Measurements from ENCODE around the gene CD58.

DNA sequence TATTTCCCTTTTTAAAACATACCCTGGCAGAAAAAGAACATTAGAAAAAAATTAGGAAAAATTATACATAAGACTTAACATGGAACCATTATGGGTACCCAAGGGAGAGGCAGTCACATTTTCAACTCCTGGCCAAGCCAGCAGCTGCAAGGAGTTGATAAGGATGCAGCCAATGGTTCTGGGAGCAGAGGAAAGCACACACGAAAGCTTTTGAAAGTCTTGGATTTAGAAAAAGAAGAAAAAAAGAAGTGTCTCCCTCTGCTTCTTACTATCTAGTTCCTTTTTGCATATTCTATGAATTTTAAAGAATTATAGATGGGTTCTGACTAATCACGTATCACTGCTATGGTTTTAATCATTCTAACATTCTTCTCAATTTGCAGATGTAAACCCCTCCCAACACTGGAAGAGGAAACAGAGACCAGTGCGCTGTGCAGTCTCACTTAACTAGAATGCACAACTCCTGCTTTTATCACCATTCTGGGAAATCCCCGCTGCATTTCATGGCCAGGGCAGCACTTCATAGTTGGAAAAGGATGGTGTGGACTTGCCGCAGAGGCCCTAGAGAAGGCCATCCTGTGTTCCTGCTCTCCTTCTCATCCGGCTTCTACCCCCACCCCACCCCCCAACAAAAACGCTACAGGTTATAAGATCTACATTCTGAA, 2.7 kb upstream of the CD58 start:
- TF ChIP-seq POLR2AphosphoS5 (IDR thresholded peaks at IDR 0.05; ENCODE audit: low read depth, low read length) = no peak
- TF ChIP-seq POLR2A (IDR thresholded peaks at IDR 0.05; ENCODE audit: low read depth, low read length) = no peak
- TF ChIP-seq TAF1 (IDR thresholded peaks at IDR 0.05; ENCODE audit: low read depth, low read length) = no peak
- TF ChIP-seq SPI1 (IDR thresholded peaks at IDR 0.05; ENCODE audit: low read depth, low read length) = no peak
